ENCODE measurements around the gene ZNF322.

The ZNF322 gene

GRCh38 chr6:26604026-26604425 lies 55.5 kb downstream of the ZNF322 start:
- H3K9me3 Mint-ChIP-seq: no peaks in the 10 kb centered on the region
- intact Hi-C loops (cut with micrococcal nuclease): loop anchor here (10.0 kb wide), 1 partner anchor 541 kb away; a partner anchor contains a TSS
- peak overlapping the region; percentile 17 for H3K27ac Mint-ChIP-seq
- H3K27me3 Mint-ChIP-seq: peaks cover 4% of the 10 kb centered on the region
- no peak overlapping the region for H3K4me3 Mint-ChIP-seq
- peaks cover 30% of the 10 kb centered on the region for H3K4me1 Mint-ChIP-seq (ENCODE audit: low read depth)
- H3K36me3 Mint-ChIP-seq (ENCODE audit: low read depth): peaks cover 21% of the 10 kb centered on the region

DNA sequence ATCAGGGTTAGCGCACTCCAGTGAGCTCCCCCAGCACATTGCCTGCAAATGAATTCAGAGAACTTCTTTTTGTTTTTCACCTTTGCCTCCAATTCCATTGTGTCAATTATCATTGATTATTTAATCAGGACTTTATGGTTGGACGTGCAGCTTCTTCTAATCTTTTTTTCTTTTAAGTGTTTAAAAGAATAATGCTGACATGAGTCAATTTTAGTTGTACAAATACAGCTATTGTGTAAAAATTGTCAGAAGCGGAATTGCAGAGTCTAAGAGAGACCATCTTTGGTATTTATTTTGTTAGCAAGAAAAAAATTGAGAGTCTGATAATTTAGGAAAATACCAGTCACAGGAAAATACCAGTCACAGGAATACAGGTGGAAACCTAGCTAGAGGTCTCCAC lies 57.3 kb downstream of the ZNF322 start:
- intact Hi-C loops (cut with micrococcal nuclease): loop anchor here (10.0 kb wide), 1 partner anchor 543 kb away; a partner anchor contains a TSS
- H3K27ac Mint-ChIP-seq: no peak overlapping the region
- H3K9me3 Mint-ChIP-seq: no peaks in the 10 kb centered on the region
- H3K4me3 Mint-ChIP-seq: no peak overlapping the region
- peaks cover 40% of the 10 kb centered on the region for H3K4me1 Mint-ChIP-seq (ENCODE audit: low read depth)
- H3K36me3 Mint-ChIP-seq (ENCODE audit: low read depth): peaks cover 34% of the 10 kb centered on the region
- H3K27me3 Mint-ChIP-seq: peaks cover 1% of the 10 kb centered on the region

- no peak overlapping the region for H3K4me3 Mint-ChIP-seq
- peaks cover 40% of the 10 kb centered on the region for H3K4me1 Mint-ChIP-seq (ENCODE audit: low read depth)
- intact Hi-C loops (cut with micrococcal nuclease): loop anchor here (10.0 kb wide), 1 partner anchor 544 kb away; a partner anchor contains a TSS
- peaks cover 1% of the 10 kb centered on the region for H3K27me3 Mint-ChIP-seq
- H3K27ac Mint-ChIP-seq: no peak overlapping the region
- H3K9me3 Mint-ChIP-seq: no peaks in the 10 kb centered on the region
- H3K36me3 Mint-ChIP-seq (ENCODE audit: low read depth): peaks cover 34% of the 10 kb centered on the region
Observed at GRCh38 chr6:26600759-26601158, 58.8 kb downstream of the ZNF322 start.

- intact Hi-C loops (cut with micrococcal nuclease): loop anchor here (5.0 kb wide), 1 partner anchor 427 kb away; no protein-coding TSS in a partner anchor
- Mint-ChIP-seq H3K4me1 (ENCODE audit: low read depth) (peaks cover 31% of the 10 kb centered on the region), H3K27me3 (peaks cover 6% of the 10 kb centered on the region), H3K36me3 (ENCODE audit: low read depth) (peaks cover 34% of the 10 kb centered on the region), H3K4me3 (no peak overlapping the region), H3K9me3 (no peaks in the 10 kb centered on the region), H3K27ac (no peak overlapping the region)
Observed at GRCh38 chr6:26599591-26599990, 60.0 kb downstream of the ZNF322 start.

GRCh38 chr6:26599134-26599533 lies 60.4 kb downstream of the ZNF322 start:
- H3K27me3 Mint-ChIP-seq: peaks cover 10% of the 10 kb centered on the region
- intact Hi-C loops (cut with micrococcal nuclease): loop anchor here (5.0 kb wide), 1 partner anchor 427 kb away; no protein-coding TSS in a partner anchor
- H3K36me3 Mint-ChIP-seq (ENCODE audit: low read depth): peaks cover 34% of the 10 kb centered on the region
- H3K9me3 Mint-ChIP-seq: no peaks in the 10 kb centered on the region
- H3K27ac Mint-ChIP-seq: no peak overlapping the region
- no peak overlapping the region for H3K4me3 Mint-ChIP-seq
- peaks cover 28% of the 10 kb centered on the region for H3K4me1 Mint-ChIP-seq (ENCODE audit: low read depth)

GRCh38 chr6:26598267-26598666 lies 61.3 kb downstream of the ZNF322 start:
- peaks cover 34% of the 10 kb centered on the region for H3K36me3 Mint-ChIP-seq (ENCODE audit: low read depth)
- H3K4me1 Mint-ChIP-seq (ENCODE audit: low read depth): peaks cover 28% of the 10 kb centered on the region
- H3K9me3 Mint-ChIP-seq: no peaks in the 10 kb centered on the region
- H3K4me3 Mint-ChIP-seq: no peak overlapping the region
- no peak overlapping the region for H3K27ac Mint-ChIP-seq
- peaks cover 18% of the 10 kb centered on the region for H3K27me3 Mint-ChIP-seq
- intact Hi-C loops (cut with micrococcal nuclease): loop anchor here (5.0 kb wide), 1 partner anchor 426 kb away; no protein-coding TSS in a partner anchor

GRCh38 chr6:26597821-26598220 lies 61.7 kb downstream of the ZNF322 start:
- Mint-ChIP-seq H3K9me3 (no peaks in the 10 kb centered on the region), H3K4me3 (no peak overlapping the region), H3K27me3 (peaks cover 19% of the 10 kb centered on the region), H3K36me3 (ENCODE audit: low read depth) (peaks cover 34% of the 10 kb centered on the region), H3K27ac (no peak overlapping the region), H3K4me1 (ENCODE audit: low read depth) (peaks cover 27% of the 10 kb centered on the region)
- intact Hi-C loops (cut with micrococcal nuclease): loop anchor here (5.0 kb wide), 1 partner anchor 426 kb away; no protein-coding TSS in a partner anchor

DNA sequence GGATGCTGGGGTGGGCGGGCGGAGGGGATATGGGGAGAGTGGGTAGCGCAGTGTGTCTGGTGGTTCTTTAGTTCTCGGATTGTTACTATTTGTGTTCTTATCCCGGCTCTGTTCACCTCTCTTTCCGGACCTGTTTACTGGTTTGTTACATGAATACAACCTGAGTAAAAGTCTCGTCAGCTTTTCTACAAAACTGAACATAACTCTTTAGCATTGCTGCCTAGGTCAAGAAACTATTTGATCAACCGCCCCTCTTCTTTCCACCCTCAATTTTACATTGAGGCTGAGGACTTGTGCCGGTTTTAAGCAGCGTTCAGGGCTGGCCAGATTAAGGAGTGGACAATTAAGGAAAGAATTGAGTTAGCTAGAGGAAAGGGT lies 62.2 kb downstream of the ZNF322 start:
- Mint-ChIP-seq H3K36me3 (ENCODE audit: low read depth) (peaks cover 34% of the 10 kb centered on the region), H3K4me1 (ENCODE audit: low read depth) (peaks cover 27% of the 10 kb centered on the region), H3K27ac (no peak overlapping the region), H3K4me3 (no peak overlapping the region), H3K9me3 (no peaks in the 10 kb centered on the region), H3K27me3 (peaks cover 19% of the 10 kb centered on the region)
- intact Hi-C loops (cut with micrococcal nuclease): loop anchor here (5.0 kb wide), 1 partner anchor 425 kb away; no protein-coding TSS in a partner anchor

GRCh38 chr6:26596579-26597388 lies 62.8 kb downstream of the ZNF322 start, which contains the start of gene ABT1:
ABT1 (plus strand) TSS chr6:26596953; CDS start chr6:26596983, 30 bp downstream.
- H3K9me3 Mint-ChIP-seq: no peaks in the 10 kb centered on the region
- no peak within 1 kb of the TSS for H3K4me3 Mint-ChIP-seq
- H3K36me3 Mint-ChIP-seq (ENCODE audit: low read depth): peaks cover 34% of the 10 kb centered on the region
- peaks cover 24% of the 10 kb centered on the region for H3K27me3 Mint-ChIP-seq
- H3K27ac Mint-ChIP-seq: no peak within 1 kb of the TSS
- H3K4me1 Mint-ChIP-seq (ENCODE audit: low read depth): peaks cover 30% of the 10 kb centered on the region
- intact Hi-C loops (cut with micrococcal nuclease): loop anchor here (1.0 to 5.0 kb wide), 3 partner anchors 19 to 424 kb away; no protein-coding TSS in a partner anchor

DNA sequence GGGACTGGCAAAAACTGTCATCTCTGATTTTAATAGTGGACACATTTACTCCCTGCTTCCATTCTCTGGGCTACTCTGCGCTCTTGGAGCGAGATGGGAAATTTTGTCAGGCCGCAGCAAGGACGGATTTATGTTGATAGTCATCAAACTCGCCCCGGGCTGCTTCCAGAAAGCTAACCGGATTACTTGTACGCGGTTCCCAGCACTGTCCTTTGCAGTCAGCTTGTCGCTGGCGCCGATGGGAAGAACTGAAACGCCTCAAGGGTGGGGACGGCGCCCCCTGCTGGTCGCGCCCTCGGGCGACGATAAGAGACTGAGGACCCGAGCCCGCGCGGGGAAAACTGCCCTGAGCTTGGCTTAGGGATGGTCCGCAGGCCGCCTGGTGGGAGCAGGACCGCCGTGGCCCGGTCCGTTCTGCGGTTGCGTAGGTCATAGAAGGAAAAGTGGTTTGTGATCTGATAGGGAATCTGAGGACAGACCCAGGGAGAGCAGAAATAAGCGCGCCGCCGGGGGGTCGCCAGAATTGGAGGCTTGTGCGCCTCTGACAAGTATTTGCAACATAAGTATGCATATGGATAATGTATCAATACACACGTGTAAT lies 63.8 kb downstream of the ZNF322 start:
- intact Hi-C loops (cut with micrococcal nuclease): loop anchor here (1.0 to 5.0 kb wide), 4 partner anchors 18 to 423 kb away; no protein-coding TSS in a partner anchor
- Mint-ChIP-seq H3K27ac (no peak overlapping the region), H3K4me1 (ENCODE audit: low read depth) (peaks cover 35% of the 10 kb centered on the region), H3K27me3 (peaks cover 28% of the 10 kb centered on the region), H3K4me3 (no peak overlapping the region), H3K9me3 (no peaks in the 10 kb centered on the region), H3K36me3 (ENCODE audit: low read depth) (peaks cover 30% of the 10 kb centered on the region)

DNA sequence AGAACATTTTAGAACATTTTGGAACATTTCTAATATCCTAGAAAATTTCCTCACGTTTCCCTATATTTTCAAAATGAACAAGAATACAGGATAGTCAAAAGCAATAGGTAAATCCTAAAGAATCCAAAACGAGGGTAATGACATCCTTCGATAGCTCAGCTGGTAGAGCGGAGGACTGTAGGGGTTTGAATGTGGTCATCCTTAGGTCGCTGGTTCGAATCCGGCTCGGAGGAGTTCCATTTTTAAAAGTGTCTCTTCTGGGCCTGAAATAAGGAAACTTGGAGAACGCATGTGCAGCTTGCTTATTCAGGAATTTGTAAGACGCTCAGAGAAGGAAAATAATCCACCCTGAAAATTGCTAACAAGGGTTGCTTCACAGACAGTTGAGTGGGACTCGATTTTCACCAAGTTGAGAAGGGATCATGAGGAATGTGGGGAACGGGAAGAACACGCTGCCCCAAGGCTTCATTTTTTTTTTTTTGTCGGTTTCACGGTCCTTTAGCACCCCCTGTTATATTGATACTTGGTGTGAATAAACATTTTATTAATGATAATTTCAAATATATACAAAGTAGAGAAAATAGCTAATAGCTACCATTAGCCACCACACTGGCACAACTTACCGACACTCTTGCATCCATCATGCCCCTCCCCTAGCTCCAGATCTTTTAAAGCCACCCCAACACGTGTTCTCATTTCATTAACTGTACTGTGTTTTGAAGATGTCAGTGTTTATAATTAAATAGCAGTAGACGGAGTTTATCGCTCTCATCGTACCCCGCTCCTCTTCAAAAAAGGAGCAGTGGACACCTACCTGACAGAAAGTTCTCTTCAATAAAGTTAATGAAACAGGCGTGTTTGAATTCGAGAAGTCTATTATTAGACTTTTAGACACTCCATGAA lies 64.6 kb downstream of the ZNF322 start:
- Mint-ChIP-seq H3K27me3 (peaks cover 28% of the 10 kb centered on the region), H3K36me3 (ENCODE audit: low read depth) (peaks cover 23% of the 10 kb centered on the region), H3K9me3 (no peaks in the 10 kb centered on the region), H3K27ac (no peak overlapping the region), H3K4me3 (no peak overlapping the region), H3K4me1 (ENCODE audit: low read depth) (peaks cover 35% of the 10 kb centered on the region)
- intact Hi-C loops (cut with micrococcal nuclease): loop anchor here (1.0 to 5.0 kb wide), 2 partner anchors 254 to 423 kb away; no protein-coding TSS in a partner anchor

GRCh38 chr6:26594131-26594498 lies 65.4 kb downstream of the ZNF322 start:
- Mint-ChIP-seq H3K27ac (no peak overlapping the region), H3K4me1 (ENCODE audit: low read depth) (peaks cover 35% of the 10 kb centered on the region), H3K36me3 (ENCODE audit: low read depth) (peaks cover 14% of the 10 kb centered on the region), H3K4me3 (no peak overlapping the region), H3K9me3 (no peaks in the 10 kb centered on the region), H3K27me3 (peaks cover 29% of the 10 kb centered on the region)
- intact Hi-C loops (cut with micrococcal nuclease): no loop called here
